Gastrocnemius medialis (tissue), 4 donors: ENCODE data around the gene DBF4. TPM values are rescaled to one million over a fixed set of nuclear protein-coding genes. Genes with fewer than 3 reads are reported as not detected.
"Not testable (repeated sequence)": the region's sequence is repeated elsewhere in the genome, so short reads cannot be mapped to it uniquely, and the experiment has no call there.

Experiments used
- ATAC-seq, 2 donors: fragments of 150-250 bp; one replicate each; pipeline ENCODE4 v1.9.1; 2016
- DNase-seq, 2 donors: peaks; one replicate each; pipeline ENCODE4 v3.0.0-alpha.2; 2019
- H3K27ac ChIP-seq, 4 donors: fragments of 200-600 bp; sonication (generic); 1 replicate in 1 of 4; 2 replicates in 3 of 4; pipeline ENCODE4 v1.5.1; 2016 to 2018; ENCODE audit warnings: mild to moderate bottlenecking in 2 of 4, moderate library complexity in 1 of 4
- H3K27me3 ChIP-seq, 3 donors: fragments of 200-600 bp; sonication (generic) in 2 of 3; 1 replicate in 1 of 3; 2 replicates in 2 of 3; pipeline versions ENCODE4 v1.5.1 to v1.6.0; 2016 to 2019; ENCODE audit warnings: mild to moderate bottlenecking in 1 of 3, moderate library complexity in 1 of 3
- H3K36me3 ChIP-seq, 2 donors: fragments of 200-600 bp; sonication (generic) in 1 of 2; one replicate each; pipeline ENCODE4 v1.5.1; 2017 to 2018
- H3K4me1 ChIP-seq, 2 donors: fragments of 200-600 bp; sonication (generic) in 1 of 2; one replicate each; pipeline ENCODE4 v1.5.1; 2016 to 2017; ENCODE audit warnings: mild to moderate bottlenecking in 2 of 2
- H3K4me3 ChIP-seq, 4 donors: fragments of 200-600 bp; sonication (generic) in 3 of 4; 1 replicate in 1 of 4; 2 replicates in 3 of 4; pipeline ENCODE4 v1.5.1; 2016 to 2019; ENCODE audit warnings: mild to moderate bottlenecking in 2 of 4
- H3K9me3 ChIP-seq, 3 donors: fragments of 200-600 bp; sonication (generic) in 2 of 3; 1 replicate in 1 of 3; 2 replicates in 2 of 3; pipeline ENCODE4 v1.5.1; 2016 to 2019
- POLR2A ChIP-seq, 2 donors: fragments of 450-650 bp; IDR thresholded peaks; one replicate each; pipeline ENCODE4 v1.6.1; 2017; ENCODE audit warnings: antibody characterized with exemption in 2 of 2, mild to moderate bottlenecking in 2 of 2, moderate library complexity in 2 of 2
- in situ Hi-C, 4 donors: fragments of 200-750 bp; cut with MboI; loops; one replicate each; pipeline versions ENCODE4 v1.15.0 to v1.8.0; 2017; ENCODE audit warnings: low sequenced_read_pairs in 4 of 4
- intact Hi-C: fragments of 100-400 bp; cut with DNase I; formaldehyde crosslinking; loops from one replicate; pipeline ENCODE4 v1.15.1; 2023; ENCODE audit warnings: low total_unique reads
- total RNA-seq, 4 donors: library from RNA; depleted of rRNA; stranded (reverse); fragments of >200 nt; gene quantifications; one replicate each; pipeline versions ENCODE4 v1.1.0 to v1.2.3, GENCODE V29; 2016
- TF ChIP-seq, protein P1 (sequence below), 5 experiments: fragments of 450-650 bp in 3 of 5; fragments of 200-600 bp in 2 of 5; sonication (generic) in 2 of 5; IDR thresholded peaks in 4 of 5; conservative IDR thresholded peaks in 1 of 5; 1 replicate in 4 of 5; 2 replicates in 1 of 5; pipeline ENCODE4 v1.5.1; 2016 to 2019; ENCODE audit warnings: antibody characterized with exemption in 5 of 5, mild to moderate bottlenecking in 3 of 5, moderate library complexity in 3 of 5

DBF4 gene
- total RNA-seq, 4 donors from 2014 or later, result 2.2 to 5.9 (median 3.2) TPM

DNA sequence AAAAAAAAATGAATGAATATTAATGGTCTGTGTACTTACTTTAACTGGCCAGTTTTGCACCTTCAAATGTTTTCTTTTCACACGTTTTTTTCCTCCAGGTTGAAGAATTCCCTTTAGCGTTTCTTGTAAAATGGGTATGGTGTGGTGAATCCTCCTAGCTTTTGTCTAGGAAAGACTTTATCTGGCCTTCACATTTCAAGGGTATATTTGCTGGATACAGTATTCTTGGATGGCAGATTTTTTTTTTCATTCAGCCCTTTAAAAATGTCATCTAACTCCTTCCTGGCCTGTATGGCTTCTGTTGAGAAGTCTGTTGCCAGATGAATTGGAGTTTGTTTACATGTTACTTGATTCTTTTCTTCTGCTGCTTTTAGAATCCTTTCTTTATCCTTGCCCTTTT lies 10.2 kb upstream of the DBF4 start:
- TF ChIP-seq, protein P1, sequence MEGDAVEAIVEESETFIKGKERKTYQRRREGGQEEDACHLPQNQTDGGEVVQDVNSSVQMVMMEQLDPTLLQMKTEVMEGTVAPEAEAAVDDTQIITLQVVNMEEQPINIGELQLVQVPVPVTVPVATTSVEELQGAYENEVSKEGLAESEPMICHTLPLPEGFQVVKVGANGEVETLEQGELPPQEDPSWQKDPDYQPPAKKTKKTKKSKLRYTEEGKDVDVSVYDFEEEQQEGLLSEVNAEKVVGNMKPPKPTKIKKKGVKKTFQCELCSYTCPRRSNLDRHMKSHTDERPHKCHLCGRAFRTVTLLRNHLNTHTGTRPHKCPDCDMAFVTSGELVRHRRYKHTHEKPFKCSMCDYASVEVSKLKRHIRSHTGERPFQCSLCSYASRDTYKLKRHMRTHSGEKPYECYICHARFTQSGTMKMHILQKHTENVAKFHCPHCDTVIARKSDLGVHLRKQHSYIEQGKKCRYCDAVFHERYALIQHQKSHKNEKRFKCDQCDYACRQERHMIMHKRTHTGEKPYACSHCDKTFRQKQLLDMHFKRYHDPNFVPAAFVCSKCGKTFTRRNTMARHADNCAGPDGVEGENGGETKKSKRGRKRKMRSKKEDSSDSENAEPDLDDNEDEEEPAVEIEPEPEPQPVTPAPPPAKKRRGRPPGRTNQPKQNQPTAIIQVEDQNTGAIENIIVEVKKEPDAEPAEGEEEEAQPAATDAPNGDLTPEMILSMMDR (IDR thresholded peaks at IDR 0.05 in 4 of 5, conservative IDR thresholded peaks at IDR 0.05 in 1 of 5), result no peak
- no peak for TF ChIP-seq POLR2A (IDR thresholded peaks at IDR 0.05)
- in situ Hi-C loops (no loop called here), intact Hi-C loops (no loop called here)
- Histone ChIP-seq H3K27ac (no peak overlapping the region), H3K27me3 (no peaks in the 10 kb centered on the region), H3K4me3 (no peak overlapping the region), H3K9me3 (no peaks in the 10 kb centered on the region), H3K4me1 (no peaks in the 10 kb centered on the region), H3K36me3 (no peaks in the 10 kb centered on the region)
- DNase-seq (no peak), ATAC-seq (no peak)

DNA sequence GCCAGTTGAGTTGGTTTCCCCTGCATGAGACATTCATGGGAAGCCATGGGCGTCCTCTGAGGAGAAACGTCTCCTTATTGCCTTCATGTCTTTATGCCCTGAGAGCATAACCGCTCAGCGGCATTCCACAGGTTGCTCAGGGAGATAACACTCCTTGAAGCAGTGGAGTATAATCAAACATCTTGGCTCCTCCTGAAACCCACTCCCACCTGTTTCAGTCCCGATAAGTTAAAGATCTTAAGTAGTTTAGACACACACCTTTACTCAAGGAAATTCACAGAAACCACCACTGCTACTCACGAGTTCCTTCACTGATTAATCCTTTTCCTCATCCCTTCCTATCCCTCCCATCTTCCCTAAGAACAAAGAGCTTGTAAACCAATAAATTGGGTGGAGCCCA lies 9.8 kb upstream of the DBF4 start:
- H3K4me1 ChIP-seq, H3K27me3 ChIP-seq, intact Hi-C loops, in situ Hi-C loops, DNase-seq, ATAC-seq, H3K4me3 ChIP-seq, H3K27ac ChIP-seq, H3K36me3 ChIP-seq, H3K9me3 ChIP-seq: not testable (repeated sequence)

DNA sequence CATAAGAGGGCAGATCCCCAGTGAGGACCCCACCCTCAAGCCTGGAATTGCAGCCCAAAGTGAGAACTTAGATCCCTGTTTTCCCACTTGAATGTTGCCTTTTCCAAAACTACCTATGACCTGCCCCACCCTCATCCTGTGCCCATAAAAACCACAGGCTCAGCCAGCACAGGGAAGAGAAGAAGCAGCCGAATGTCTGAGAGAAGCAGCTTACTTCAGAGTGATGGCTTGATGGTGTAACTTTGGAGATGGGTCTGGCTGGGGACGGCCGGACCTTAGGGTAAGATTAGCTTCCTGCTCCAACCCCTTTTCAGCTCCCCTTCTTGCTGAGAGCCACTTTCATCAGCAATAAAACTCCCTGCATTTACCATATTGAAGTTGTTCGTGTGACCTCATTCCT lies 5.8 kb upstream of the DBF4 start:
- in situ Hi-C loops (no loop called here), intact Hi-C loops (loop anchor here (10.0 kb wide), 2 partner anchors 456 to 556 kb away; no protein-coding TSS in a partner anchor)
- H3K4me1 ChIP-seq, result peaks cover 13 to 20% of the 10 kb centered on the region in 2 donors
- DNase-seq (no peak), ATAC-seq (no peak)
- H3K36me3 ChIP-seq, result no peaks in the 10 kb centered on the region
- no peaks in the 10 kb centered on the region for H3K9me3 ChIP-seq
- no peak for TF ChIP-seq POLR2A (IDR thresholded peaks at IDR 0.05)
- TF ChIP-seq, protein P1 (IDR thresholded peaks at IDR 0.05 in 4 of 5, conservative IDR thresholded peaks at IDR 0.05 in 1 of 5), result no peak
- H3K27me3 ChIP-seq, result no peaks in the 10 kb centered on the region
- no peak overlapping the region for H3K4me3 ChIP-seq
- H3K27ac ChIP-seq, result no peak overlapping the region

DNA sequence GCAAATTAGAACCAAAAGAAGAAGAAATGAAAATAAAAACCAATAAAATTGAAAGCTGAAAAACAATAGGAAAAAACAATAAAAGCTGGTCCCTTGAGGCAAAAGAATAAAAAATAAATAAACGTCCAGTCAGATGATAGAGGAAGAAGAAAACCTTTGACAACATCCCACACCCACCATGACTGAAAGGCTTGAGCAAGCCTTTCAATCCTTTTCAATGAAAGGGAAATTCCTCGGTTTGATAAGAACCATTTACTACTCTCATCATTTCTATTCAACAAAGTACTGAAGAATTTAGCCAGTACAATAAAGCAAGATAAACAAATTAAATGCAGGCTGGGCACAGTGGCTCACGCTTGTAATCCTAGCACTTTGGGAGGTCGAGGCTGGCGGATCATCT lies 3.9 kb upstream of the DBF4 start:
- Histone ChIP-seq H3K4me1 (peaks cover 16 to 22% of the 10 kb centered on the region in 2 donors), H3K27me3 (no peaks in the 10 kb centered on the region), H3K27ac (no peak overlapping the region), H3K9me3 (no peaks in the 10 kb centered on the region), H3K36me3 (no peaks in the 10 kb centered on the region), H3K4me3 (no peak overlapping the region)
- DNase-seq (no peak), ATAC-seq (no peak)
- TF ChIP-seq POLR2A (IDR thresholded peaks at IDR 0.05), result no peak
- TF ChIP-seq, protein P1 (IDR thresholded peaks at IDR 0.05 in 4 of 5, conservative IDR thresholded peaks at IDR 0.05 in 1 of 5), result no peak
- intact Hi-C loops (loop anchor here (10.0 kb wide), 2 partner anchors 458 to 558 kb away; no protein-coding TSS in a partner anchor), in situ Hi-C loops (no loop called here)

DNA sequence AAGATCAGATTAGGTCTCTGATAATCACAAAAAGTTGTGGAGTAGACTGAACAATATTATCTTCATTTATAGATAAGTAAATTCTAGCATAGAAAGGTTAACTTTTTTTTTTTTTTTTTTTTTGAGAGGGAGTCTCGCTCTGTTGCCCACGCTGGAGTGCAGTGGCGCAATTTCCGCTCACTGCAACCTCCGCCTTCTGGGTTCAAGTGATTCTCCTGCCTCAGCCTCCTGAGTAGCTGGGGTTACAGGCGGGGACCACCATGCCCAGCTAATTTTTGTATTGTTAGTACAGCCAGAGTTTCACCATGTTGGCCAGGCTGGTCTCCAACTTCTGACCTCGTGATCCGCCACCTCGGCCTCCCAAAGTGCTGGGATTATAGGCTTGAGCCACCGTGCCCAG lies 3.0 kb upstream of the DBF4 start:
- H3K36me3 ChIP-seq, H3K9me3 ChIP-seq, in situ Hi-C loops, H3K27me3 ChIP-seq, ATAC-seq, DNase-seq, H3K27ac ChIP-seq, H3K4me3 ChIP-seq: not testable (repeated sequence)
- intact Hi-C loops, result loop anchor here (10.0 kb wide), 2 partner anchors 459 to 559 kb away; no protein-coding TSS in a partner anchor
- H3K4me1 ChIP-seq, result peaks cover 25 to 32% of the 10 kb centered on the region in 2 donors

DNA sequence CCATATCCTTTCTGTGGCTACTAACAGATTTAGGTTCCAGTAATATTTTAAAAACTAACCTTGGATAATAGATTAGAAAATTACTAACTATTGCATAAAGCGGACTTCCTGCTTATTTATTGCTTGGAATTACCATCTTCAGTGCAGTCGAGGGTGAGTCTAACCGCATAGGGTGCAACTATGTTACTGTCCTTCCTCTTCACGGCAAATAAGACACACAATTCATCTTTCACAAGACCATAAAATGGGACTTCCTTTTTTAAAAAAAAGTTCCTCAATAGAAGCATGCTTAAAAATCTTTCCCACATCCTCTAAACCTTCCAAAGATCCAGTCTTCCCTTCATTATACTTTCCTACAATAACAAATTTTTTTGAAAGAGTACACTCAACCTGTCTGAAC lies 2.2 kb upstream of the DBF4 start:
- no peaks in the 10 kb centered on the region for H3K36me3 ChIP-seq
- intact Hi-C loops, result loop anchor here (10.0 kb wide), 2 partner anchors 459 to 559 kb away; no protein-coding TSS in a partner anchor
- H3K9me3 ChIP-seq, result no peaks in the 10 kb centered on the region
- H3K4me1 ChIP-seq, result peaks cover 28 to 33% of the 10 kb centered on the region in 2 donors
- TF ChIP-seq, protein P1 (IDR thresholded peaks at IDR 0.05 in 4 of 5, conservative IDR thresholded peaks at IDR 0.05 in 1 of 5), result no peak
- no peak for TF ChIP-seq POLR2A (IDR thresholded peaks at IDR 0.05)
- no peaks in the 10 kb centered on the region for H3K27me3 ChIP-seq
- DNase-seq (no peak), ATAC-seq (no peak)
- in situ Hi-C loops, result no loop called here
- H3K4me3 ChIP-seq, result no peak overlapping the region
- H3K27ac ChIP-seq, result peak overlapping the region in 3 of 4 donors; percentile 3 to 97 (median 96)
